ENCODE data around the gene IFITM1. TPM values are rescaled to one million over a fixed set of nuclear protein-coding genes. Genes with fewer than 3 reads are reported as not detected.
"Not testable (repeated sequence)": the region's sequence is repeated elsewhere in the genome, so short reads cannot be mapped to it uniquely, and the experiment has no call there.

The IFITM1 gene
- total and polyA plus RNA-seq, 8 donors, result 10.0 to 54.5 (median 26.4) TPM

GRCh38 chr11:362642-363442 is 49.0 kb downstream of the IFITM1 start:
- intact Hi-C loops (cut with DNase I), result no loop called here
- Histone ChIP-seq H3K4me3 (no peak overlapping the region), H3K27ac (no peak overlapping the region), H3K36me3 (no peaks in the 10 kb centered on the region), H3K27me3 (peaks cover 0 to 5% (median 0%) of the 10 kb centered on the region in 4 donors), H3K9me3 (no peaks in the 10 kb centered on the region), H3K4me1 (no peaks in the 10 kb centered on the region)
- ATAC-seq (no peak), FAIRE-seq (no peak), DNase-seq (no peak)
- WGBS, 2 donors, result 71 to 85% methylated on average over 24 to 36 of the region's 36 CpGs
- TF ChIP-seq, protein P1, sequence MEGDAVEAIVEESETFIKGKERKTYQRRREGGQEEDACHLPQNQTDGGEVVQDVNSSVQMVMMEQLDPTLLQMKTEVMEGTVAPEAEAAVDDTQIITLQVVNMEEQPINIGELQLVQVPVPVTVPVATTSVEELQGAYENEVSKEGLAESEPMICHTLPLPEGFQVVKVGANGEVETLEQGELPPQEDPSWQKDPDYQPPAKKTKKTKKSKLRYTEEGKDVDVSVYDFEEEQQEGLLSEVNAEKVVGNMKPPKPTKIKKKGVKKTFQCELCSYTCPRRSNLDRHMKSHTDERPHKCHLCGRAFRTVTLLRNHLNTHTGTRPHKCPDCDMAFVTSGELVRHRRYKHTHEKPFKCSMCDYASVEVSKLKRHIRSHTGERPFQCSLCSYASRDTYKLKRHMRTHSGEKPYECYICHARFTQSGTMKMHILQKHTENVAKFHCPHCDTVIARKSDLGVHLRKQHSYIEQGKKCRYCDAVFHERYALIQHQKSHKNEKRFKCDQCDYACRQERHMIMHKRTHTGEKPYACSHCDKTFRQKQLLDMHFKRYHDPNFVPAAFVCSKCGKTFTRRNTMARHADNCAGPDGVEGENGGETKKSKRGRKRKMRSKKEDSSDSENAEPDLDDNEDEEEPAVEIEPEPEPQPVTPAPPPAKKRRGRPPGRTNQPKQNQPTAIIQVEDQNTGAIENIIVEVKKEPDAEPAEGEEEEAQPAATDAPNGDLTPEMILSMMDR (IDR thresholded peaks at IDR 0.05), result no peak

- H3K4me3 ChIP-seq; intact Hi-C loops (cut with DNase I); FAIRE-seq; H3K4me1 ChIP-seq; DNase-seq; H3K9me3 ChIP-seq; H3K36me3 ChIP-seq; ATAC-seq; H3K27ac ChIP-seq: not testable (repeated sequence)
- WGBS, 2 donors, result 69 to 83% methylated on average over 18 to 22 of the region's 22 CpGs
- peaks cover 0 to 11% (median 0%) of the 10 kb centered on the region in 4 donors for H3K27me3 ChIP-seq
These were observed 49.6 kb downstream of the IFITM1 start for GRCh38 chr11:363443-363805.

GRCh38 chr11:363948-364761 is 50.3 kb downstream of the IFITM1 start:
- WGBS, 2 donors, result 53 to 64% methylated on average over 24 of the region's 24 CpGs
- DNase-seq (peak; percentile 55 to 92 (median 84)), FAIRE-seq (no peak), ATAC-seq (peak; percentile 79 to 95 (median 86))
- Histone ChIP-seq H3K36me3 (no peaks in the 10 kb centered on the region), H3K27me3 (peaks cover 0 to 15% (median 0%) of the 10 kb centered on the region in 4 donors), H3K9me3 (no peaks in the 10 kb centered on the region), H3K4me1 (peaks cover 0 to 4% (median 0%) of the 10 kb centered on the region in 3 donors), H3K4me3 (no peak overlapping the region), H3K27ac (no peak overlapping the region)
- intact Hi-C loops (cut with DNase I), result no loop called here
- TF ChIP-seq, protein P1 (IDR thresholded peaks at IDR 0.05), result peak in 3 of 4 donors; percentile 11 to 59 (median 18)

Other genes with a start within 250 kb of the IFITM1 start
- gene SCGB1C1, start 121.0 kb upstream of the IFITM1 start, total RNA-seq, result under 1 TPM in 3 of 6 donors, not detected in 3; 0.41 to 0.70 (median 0.63) TPM
- gene SCGB1C1, start 121.0 kb upstream of the IFITM1 start, polyA plus RNA-seq, result 1 to 10 TPM in 1 of 2 donors, not detected in 1; 1.1 TPM
- 10 to 100 TPM; 29.8 to 53.4 (median 48.8) TPM for gene BET1L, start 106.6 kb upstream of the IFITM1 start, total RNA-seq
- gene BET1L, start 106.6 kb upstream of the IFITM1 start, polyA plus RNA-seq, result 10 to 100 TPM; 27.7 to 30.7 TPM
- 10 to 100 TPM; 29.7 to 49.3 (median 40.9) TPM for gene RIC8A, start 106.3 kb upstream of the IFITM1 start, total RNA-seq
- 10 to 100 TPM; 39.6 to 47.1 TPM for gene RIC8A, start 106.3 kb upstream of the IFITM1 start, polyA plus RNA-seq
- gene SIRT3, start 77.7 kb upstream of the IFITM1 start, total RNA-seq, result 10 to 100 TPM in 4 of 6 donors, 1 to 10 TPM in 2; 7.7 to 13.2 (median 10.9) TPM
- 10 to 100 TPM; 21.4 to 25.1 TPM for gene SIRT3, start 77.7 kb upstream of the IFITM1 start, polyA plus RNA-seq
- gene PSMD13, start 77.1 kb upstream of the IFITM1 start, total RNA-seq, result 10 to 100 TPM; 35.5 to 48.3 (median 41.9) TPM
- gene PSMD13, start 77.1 kb upstream of the IFITM1 start, polyA plus RNA-seq, result 100 to 1,000 TPM in 1 of 2 donors, 10 to 100 TPM in 1; 97.5 to 118 TPM
- gene NLRP6, start 35.6 kb upstream of the IFITM1 start, total RNA-seq, result under 1 TPM in 4 of 6 donors, not detected in 2; 0.19 to 0.23 (median 0.20) TPM
- gene NLRP6, start 35.6 kb upstream of the IFITM1 start, polyA plus RNA-seq, result under 1 TPM; 0.05 to 0.08 TPM
- gene PGGHG, start 24.9 kb upstream of the IFITM1 start, total RNA-seq, result 100 to 1,000 TPM in 4 of 6 donors, 10 to 100 TPM in 1, 1 to 10 TPM in 1; 8.9 to 534 (median 198) TPM
- 1,000 to 10,000 TPM; 1,516 to 4,700 TPM for gene PGGHG, start 24.9 kb upstream of the IFITM1 start, polyA plus RNA-seq
- not detected for gene IFITM5, start 14.5 kb upstream of the IFITM1 start, total RNA-seq
- gene IFITM5, start 14.5 kb upstream of the IFITM1 start, polyA plus RNA-seq, result 1 to 10 TPM in 1 of 2 donors, under 1 TPM in 1; 0.56 to 1.2 TPM
- 100 to 1,000 TPM in 2 of 6 donors, 10 to 100 TPM in 4; 32.1 to 120 (median 63.6) TPM for gene IFITM2, start 6.2 kb upstream of the IFITM1 start, total RNA-seq
- 100 to 1,000 TPM; 169 to 182 TPM for gene IFITM2, start 6.2 kb upstream of the IFITM1 start, polyA plus RNA-seq
- 100 to 1,000 TPM in 4 of 6 donors, 10 to 100 TPM in 2; 86.4 to 292 (median 135) TPM for gene IFITM3, start 6.8 kb downstream of the IFITM1 start, total RNA-seq
- 100 to 1,000 TPM; 300 to 429 TPM for gene IFITM3, start 6.8 kb downstream of the IFITM1 start, polyA plus RNA-seq
- 1 to 10 TPM in 5 of 6 donors, under 1 TPM in 1; 0.95 to 4.8 (median 1.8) TPM for gene B4GALNT4, start 55.5 kb downstream of the IFITM1 start, total RNA-seq
- 10 to 100 TPM in 1 of 2 donors, 1 to 10 TPM in 1; 6.8 to 25.9 TPM for gene B4GALNT4, start 55.5 kb downstream of the IFITM1 start, polyA plus RNA-seq
- 10 to 100 TPM; 23.4 to 36.1 (median 26.2) TPM for gene PKP3, start 80.2 kb downstream of the IFITM1 start, total RNA-seq
- gene PKP3, start 80.2 kb downstream of the IFITM1 start, polyA plus RNA-seq, result 10 to 100 TPM; 33.8 to 50.5 TPM
- gene SIGIRR, start 101.0 kb downstream of the IFITM1 start, total RNA-seq, result 10 to 100 TPM; 39.2 to 62.1 (median 46.9) TPM
- 100 to 1,000 TPM; 138 to 158 TPM for gene SIGIRR, start 101.0 kb downstream of the IFITM1 start, polyA plus RNA-seq
- 10 to 100 TPM in 4 of 6 donors, 1 to 10 TPM in 2; 6.2 to 32.1 (median 12.5) TPM for gene ANO9, start 128.0 kb downstream of the IFITM1 start, total RNA-seq
- gene ANO9, start 128.0 kb downstream of the IFITM1 start, polyA plus RNA-seq, result 10 to 100 TPM; 46.2 to 68.7 TPM
- 10 to 100 TPM; 11.3 to 17.4 (median 15.2) TPM for gene PTDSS2, start 136.2 kb downstream of the IFITM1 start, total RNA-seq
- 10 to 100 TPM; 24.7 to 44.7 TPM for gene PTDSS2, start 136.2 kb downstream of the IFITM1 start, polyA plus RNA-seq
- 10 to 100 TPM; 38.9 to 65.1 (median 59.1) TPM for gene RNH1, start 193.2 kb downstream of the IFITM1 start, total RNA-seq
- 10 to 100 TPM; 66.8 to 87.7 TPM for gene RNH1, start 193.2 kb downstream of the IFITM1 start, polyA plus RNA-seq
- gene HRAS, start 221.5 kb downstream of the IFITM1 start, total RNA-seq, result 10 to 100 TPM; 10.4 to 22.6 (median 19.2) TPM
- gene HRAS, start 221.5 kb downstream of the IFITM1 start, polyA plus RNA-seq, result 100 to 1,000 TPM; 103 to 130 TPM
- gene LRRC56, start 223.5 kb downstream of the IFITM1 start, total RNA-seq, result 1 to 10 TPM in 5 of 6 donors, under 1 TPM in 1; 0.98 to 2.0 (median 1.6) TPM
- 1 to 10 TPM; 5.4 to 7.3 TPM for gene LRRC56, start 223.5 kb downstream of the IFITM1 start, polyA plus RNA-seq
- 1 to 10 TPM; 2.7 to 6.9 (median 5.6) TPM for gene LMNTD2, start 246.7 kb downstream of the IFITM1 start, total RNA-seq
- gene LMNTD2, start 246.7 kb downstream of the IFITM1 start, polyA plus RNA-seq, result 10 to 100 TPM; 10.4 to 24.2 TPM
- gene RASSF7, start 246.9 kb downstream of the IFITM1 start, total RNA-seq, result 10 to 100 TPM; 17.6 to 35.7 (median 27.9) TPM
- gene RASSF7, start 246.9 kb downstream of the IFITM1 start, polyA plus RNA-seq, result 100 to 1,000 TPM; 171 to 253 TPM